HG03196 (cell line): ENCODE results near the gene DSPP.

ENCODE experiments used
- ATAC-seq: cut with Tn5 transposase; IDR thresholded peaks from one replicate; pipeline ENCODE4 v1.9.1; 2021; ENCODE audit not compliant: unreplicated experiment

DSPP gene

DNA sequence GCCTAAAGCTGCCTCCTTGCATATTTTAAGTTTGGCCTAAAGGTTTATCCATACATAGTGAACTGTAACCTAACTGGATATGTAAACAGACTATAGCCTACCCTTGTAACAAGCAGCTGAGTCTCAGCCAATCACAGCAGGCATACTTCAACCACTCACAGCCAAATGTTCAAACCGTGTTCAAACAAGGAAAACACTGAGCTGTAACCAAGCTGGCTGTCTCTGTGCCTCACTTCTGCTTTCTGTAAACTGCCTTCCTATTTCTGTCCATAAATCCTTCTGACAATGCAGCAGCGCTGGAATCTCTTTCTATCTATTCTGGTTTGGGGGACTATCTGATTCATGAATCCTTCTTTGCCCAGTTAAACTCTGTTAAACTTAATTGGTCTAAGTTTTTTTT is 16.4 kb downstream of the DSPP start:
- no peak for ATAC-seq

DNA sequence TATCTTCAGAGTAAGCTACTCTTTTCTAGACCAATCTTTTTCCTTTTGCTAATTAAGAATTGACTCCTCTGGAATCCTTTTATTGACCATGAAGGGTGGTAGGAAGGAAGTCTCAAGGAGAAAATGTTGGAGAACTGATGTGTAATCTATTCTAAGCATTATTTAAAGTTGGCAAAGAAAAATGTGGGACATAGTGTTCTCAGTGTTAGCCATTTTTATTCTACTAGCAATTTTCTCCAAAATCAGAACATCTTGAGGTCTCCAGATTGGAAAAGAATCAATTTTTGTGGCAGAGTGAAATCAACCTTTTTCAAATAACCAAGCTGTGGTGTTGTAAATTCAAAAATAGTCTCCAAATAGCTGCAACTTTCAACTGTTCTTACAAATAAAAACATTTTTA is 23.3 kb downstream of the DSPP start:
- no peak for ATAC-seq

- ATAC-seq = no peak
These were observed 24.1 kb downstream of the DSPP start for GRCh38 chr4:87632469-87632868.

DNA sequence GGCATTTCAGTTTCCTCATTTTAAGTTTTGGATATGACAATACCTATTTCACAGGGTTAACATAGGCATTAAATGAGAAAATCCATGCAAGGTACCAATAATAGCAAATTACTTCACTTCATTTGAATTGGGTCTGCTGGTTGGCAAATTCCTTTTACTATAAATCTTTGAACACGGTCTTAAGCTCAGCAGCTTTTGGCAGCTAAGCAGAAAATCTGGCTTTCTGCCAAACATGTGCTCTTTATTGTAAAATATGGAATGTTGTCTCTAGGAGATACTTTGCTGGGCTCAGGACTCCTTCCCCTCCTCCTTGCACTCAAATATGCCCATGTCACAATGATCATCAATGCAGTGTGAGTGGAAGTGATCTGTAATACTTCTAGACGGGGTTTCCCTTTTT is 24.9 kb downstream of the DSPP start:
- no peak for ATAC-seq

GRCh38 chr4:87644286-87644685 is 36.0 kb downstream of the DSPP start:
- no peak for ATAC-seq

DNA sequence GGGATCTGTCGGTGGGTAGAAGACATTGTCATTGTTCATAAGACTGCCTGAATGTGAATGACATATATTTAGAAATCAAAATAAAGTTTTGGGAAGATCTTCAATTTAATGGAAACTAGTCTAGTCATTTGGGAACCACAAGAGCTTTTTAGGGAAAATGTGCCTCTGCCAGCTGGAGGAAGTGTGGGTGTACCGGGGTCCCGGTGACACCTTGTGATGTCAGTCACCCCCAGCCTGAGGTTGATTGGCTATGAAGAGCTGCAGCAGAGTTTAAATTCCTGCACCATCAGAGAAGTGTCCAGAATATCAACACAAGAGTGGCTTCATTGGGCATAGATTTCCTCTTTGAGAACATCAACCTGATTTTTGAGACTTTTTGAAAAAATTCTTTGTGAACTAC is 41.7 kb downstream of the DSPP start, which contains the start of gene DMP1:
Gene DMP1 (plus strand): TSS at position 301 of the 400 bp plus-strand sequence. CDS start 6,213 bp downstream, outside the sequence.
- no peak for ATAC-seq

GRCh38 chr4:87650938-87651337 is 42.6 kb downstream of the DSPP start:
- no peak for ATAC-seq

- ATAC-seq = no peak
These were observed 43.6 kb downstream of the DSPP start for GRCh38 chr4:87651941-87652340.

GRCh38 chr4:87654487-87655044 is 46.2 kb downstream of the DSPP start:
- ATAC-seq = no peak

DNA sequence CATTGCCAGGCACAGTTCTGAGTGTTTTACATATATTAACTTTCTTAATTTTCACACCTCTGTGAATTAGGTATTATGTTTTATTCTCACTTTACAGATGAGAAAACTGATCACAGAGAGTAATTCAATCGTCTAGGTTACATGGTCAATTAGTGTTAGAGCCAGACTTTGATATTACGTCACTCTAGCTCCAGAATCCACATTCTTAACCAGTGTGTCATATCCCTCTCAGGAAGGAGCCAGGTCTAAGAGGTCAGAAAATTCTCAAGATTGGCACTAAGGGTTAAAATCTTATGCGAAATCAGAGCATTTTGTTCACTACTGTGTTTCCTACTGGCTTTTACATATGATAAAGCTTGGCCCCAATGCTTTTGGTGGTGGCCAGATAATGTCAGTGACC is 49.2 kb downstream of the DSPP start:
- no peak for ATAC-seq

GRCh38 chr4:87659247-87659931 is 51.1 kb downstream of the DSPP start:
- ATAC-seq = no peak

DNA sequence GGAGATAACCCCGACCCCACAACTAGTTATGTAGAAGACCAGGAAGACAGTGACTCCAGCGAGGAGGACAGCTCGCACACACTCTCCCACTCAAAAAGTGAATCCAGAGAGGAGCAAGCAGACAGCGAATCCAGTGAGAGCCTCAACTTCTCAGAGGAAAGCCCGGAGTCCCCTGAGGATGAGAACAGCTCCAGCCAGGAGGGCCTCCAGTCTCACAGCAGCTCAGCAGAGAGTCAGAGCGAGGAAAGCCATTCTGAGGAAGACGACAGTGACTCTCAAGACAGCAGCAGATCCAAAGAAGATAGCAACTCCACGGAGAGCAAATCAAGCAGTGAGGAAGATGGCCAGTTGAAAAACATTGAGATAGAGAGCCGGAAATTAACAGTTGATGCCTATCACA is 54.5 kb downstream of the DSPP start:
- no peak for ATAC-seq
